ENCODE data around the gene LDLRAP1.

GRCh38 chr1:25522031-25522655, 21.3 kb upstream of the LDLRAP1 start:
- no peak for TF ChIP-seq POLR2AphosphoS5 (IDR thresholded peaks at IDR 0.05)
- TF ChIP-seq CTCF (IDR thresholded peaks at IDR 0.05), result no peak
- TF ChIP-seq POLR2A (IDR thresholded peaks at IDR 0.05; ENCODE audit: low read depth), result no peak
- TF ChIP-seq EP300 (IDR thresholded peaks at IDR 0.05), result no peak
